Mammary epithelial cell (primary cell): ENCODE results near the gene RAB3GAP1.

Experiments used
- EZH2 ChIP-seq: IDR thresholded peaks from 2 replicates; pipeline ENCODE4 v1.6.1; 2012; ENCODE audit warnings: low read length, inconsistent platforms, borderline replicate concordance
- TF ChIP-seq, protein P1 (sequence below), 2 donors: IDR thresholded peaks in 1 of 2; conservative IDR thresholded peaks in 1 of 2; 2 replicates each; pipeline ENCODE4 v1.5.1; 2011 to 2012; ENCODE audit warnings: inconsistent platforms in 2 of 2, low read length in 2 of 2, mild to moderate bottlenecking in 2 of 2, control low read depth in 1 of 2, low read depth in 1 of 2; ENCODE audit not compliant: insufficient read depth in 1 of 2; ENCODE audit errors: extremely low read depth in 1 of 2

DNA sequence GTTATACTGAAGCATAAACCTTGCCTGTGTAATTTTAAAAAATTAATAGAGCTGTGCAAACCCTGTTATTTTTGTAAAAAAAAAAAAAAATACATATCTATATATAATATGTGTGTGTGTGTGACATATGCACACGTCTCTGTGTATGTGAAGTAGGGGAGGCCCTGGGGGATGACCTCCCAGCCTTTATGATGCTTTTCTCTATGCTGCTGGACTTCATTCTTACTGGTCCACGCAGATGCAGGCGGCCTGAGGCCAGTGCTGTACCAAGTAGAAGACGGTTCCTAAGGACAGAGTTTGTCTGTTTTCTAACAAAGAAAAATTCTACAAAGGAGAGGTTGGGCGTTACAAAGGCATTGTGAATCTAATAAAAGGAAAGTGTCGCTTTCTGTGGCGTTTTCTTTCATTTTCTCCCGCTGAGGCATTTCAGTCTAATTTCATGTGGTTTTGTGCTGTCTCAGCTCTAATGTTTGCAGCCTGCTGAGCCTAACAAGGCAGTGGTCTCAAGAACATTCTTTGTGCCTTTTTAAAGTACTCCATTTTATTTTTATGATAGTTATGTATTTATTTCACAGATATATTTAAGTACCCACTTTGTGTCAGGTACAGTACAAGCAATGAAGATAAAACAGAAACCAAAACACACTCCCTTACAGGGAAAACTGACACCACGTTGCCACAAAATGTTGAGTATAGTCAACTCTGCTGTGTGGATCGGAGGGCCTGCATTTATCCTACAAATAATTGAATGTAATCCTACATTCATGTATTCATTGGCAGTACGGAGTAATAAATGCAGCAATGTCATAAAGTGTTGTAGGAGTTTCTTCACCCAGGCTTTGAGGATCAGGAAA lies 118.0 kb downstream of the RAB3GAP1 start:
- TF ChIP-seq, protein P1, sequence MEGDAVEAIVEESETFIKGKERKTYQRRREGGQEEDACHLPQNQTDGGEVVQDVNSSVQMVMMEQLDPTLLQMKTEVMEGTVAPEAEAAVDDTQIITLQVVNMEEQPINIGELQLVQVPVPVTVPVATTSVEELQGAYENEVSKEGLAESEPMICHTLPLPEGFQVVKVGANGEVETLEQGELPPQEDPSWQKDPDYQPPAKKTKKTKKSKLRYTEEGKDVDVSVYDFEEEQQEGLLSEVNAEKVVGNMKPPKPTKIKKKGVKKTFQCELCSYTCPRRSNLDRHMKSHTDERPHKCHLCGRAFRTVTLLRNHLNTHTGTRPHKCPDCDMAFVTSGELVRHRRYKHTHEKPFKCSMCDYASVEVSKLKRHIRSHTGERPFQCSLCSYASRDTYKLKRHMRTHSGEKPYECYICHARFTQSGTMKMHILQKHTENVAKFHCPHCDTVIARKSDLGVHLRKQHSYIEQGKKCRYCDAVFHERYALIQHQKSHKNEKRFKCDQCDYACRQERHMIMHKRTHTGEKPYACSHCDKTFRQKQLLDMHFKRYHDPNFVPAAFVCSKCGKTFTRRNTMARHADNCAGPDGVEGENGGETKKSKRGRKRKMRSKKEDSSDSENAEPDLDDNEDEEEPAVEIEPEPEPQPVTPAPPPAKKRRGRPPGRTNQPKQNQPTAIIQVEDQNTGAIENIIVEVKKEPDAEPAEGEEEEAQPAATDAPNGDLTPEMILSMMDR (conservative IDR thresholded peaks at IDR 0.05 in 1 of 2, IDR thresholded peaks at IDR 0.05 in 1 of 2; ENCODE audit: extremely low read depth in 1 of 2, insufficient read depth in 1 of 2, low read depth in 1 of 2, low read length in 2 of 2) = no peak
- no peak for TF ChIP-seq EZH2
